22Rv1 (cell line): ENCODE data around the gene XRCC3.

Experiments used
- CTCF ChIP-seq: fragments of 450-650 bp; IDR thresholded peaks from 2 replicates; pipeline ENCODE4 v1.5.1; 2017; ENCODE audit warnings: mild to moderate bottlenecking
- ZFX ChIP-seq: fragments of 450-650 bp; IDR thresholded peaks from 2 replicates; pipeline ENCODE4 v1.6.1; 2017; ENCODE audit warnings: antibody characterized with exemption, borderline replicate concordance

DNA sequence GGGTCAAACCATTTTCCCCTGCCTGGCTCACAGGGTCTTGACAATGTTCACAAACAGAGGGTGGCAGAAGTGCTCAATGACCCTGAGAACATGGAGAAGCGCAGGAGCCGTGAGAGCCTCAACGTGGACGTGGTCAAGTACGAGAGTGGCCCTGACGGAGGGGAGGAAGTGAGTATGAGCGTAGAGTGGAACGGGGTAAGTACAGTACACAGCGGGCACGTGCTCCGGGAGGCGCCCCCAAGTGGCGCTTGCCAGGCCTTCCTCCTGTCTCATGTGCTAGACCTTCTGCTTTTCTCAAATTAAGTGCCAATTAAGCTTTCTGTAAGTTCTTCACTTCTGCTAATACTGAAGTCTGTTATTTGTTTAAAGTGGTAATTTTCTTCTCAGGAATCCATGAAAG lies 35.9 kb downstream of the XRCC3 start:
- TF ChIP-seq CTCF (peak; percentile 53), ZFX (no peak)
